Measurements from ENCODE around the gene RPTOR. TPM values are rescaled to one million over a fixed set of nuclear protein-coding genes. Genes with fewer than 3 reads are reported as not detected.

RPTOR gene
- total and polyA plus RNA-seq, 12 donors: 7.9 to 30.3 (median 25.6) TPM

DNA sequence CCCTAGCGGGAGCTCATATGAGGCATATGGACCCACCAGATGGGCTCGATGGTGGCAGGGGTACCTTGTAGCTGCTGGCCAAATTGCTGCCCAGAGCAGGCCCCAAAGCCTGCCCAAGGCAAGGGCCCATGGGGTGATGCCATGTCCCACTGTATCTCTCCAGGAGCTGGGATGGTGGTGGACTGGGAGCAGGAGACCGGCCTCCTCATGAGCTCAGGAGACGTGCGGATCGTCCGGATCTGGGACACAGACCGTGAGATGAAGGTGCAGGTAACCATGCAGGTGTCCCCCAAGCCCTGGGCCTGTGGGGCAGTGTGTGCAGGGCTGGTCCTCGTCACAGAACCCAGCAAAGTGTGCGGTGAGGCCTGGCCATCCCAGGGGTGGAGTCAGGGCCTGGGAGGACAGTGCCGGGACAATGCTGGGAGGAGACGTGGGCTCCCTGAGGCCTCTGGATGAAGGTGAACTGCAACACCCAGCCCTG is 412.9 kb downstream of the RPTOR start:
- TF ChIP-seq, protein P1, sequence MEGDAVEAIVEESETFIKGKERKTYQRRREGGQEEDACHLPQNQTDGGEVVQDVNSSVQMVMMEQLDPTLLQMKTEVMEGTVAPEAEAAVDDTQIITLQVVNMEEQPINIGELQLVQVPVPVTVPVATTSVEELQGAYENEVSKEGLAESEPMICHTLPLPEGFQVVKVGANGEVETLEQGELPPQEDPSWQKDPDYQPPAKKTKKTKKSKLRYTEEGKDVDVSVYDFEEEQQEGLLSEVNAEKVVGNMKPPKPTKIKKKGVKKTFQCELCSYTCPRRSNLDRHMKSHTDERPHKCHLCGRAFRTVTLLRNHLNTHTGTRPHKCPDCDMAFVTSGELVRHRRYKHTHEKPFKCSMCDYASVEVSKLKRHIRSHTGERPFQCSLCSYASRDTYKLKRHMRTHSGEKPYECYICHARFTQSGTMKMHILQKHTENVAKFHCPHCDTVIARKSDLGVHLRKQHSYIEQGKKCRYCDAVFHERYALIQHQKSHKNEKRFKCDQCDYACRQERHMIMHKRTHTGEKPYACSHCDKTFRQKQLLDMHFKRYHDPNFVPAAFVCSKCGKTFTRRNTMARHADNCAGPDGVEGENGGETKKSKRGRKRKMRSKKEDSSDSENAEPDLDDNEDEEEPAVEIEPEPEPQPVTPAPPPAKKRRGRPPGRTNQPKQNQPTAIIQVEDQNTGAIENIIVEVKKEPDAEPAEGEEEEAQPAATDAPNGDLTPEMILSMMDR (IDR thresholded peaks at IDR 0.05): no peak
- intact Hi-C loops (cut with DNase I): no loop called here
- Histone ChIP-seq H3K27ac (no peak overlapping the region), H3K4me3 (no peak overlapping the region), H3K4me1 (peaks cover 14 to 29% (median 22%) of the 10 kb centered on the region in 9 donors), H3K36me3 (peaks cover 0 to 10% (median 0%) of the 10 kb centered on the region in 9 donors), H3K27me3 (no peaks in the 10 kb centered on the region), H3K9me3 (no peaks in the 10 kb centered on the region)
- 96 to 97% methylated on average over 12 of the region's 12 CpGs for WGBS, 2 donors
- ATAC-seq (no peak), DNase-seq (no peak)

GRCh38 chr17:80959330-80960036 is 414.8 kb downstream of the RPTOR start:
- ATAC-seq (peak; percentile 90 to 96 (median 95)), DNase-seq (peak; percentile 86 to 89)
- H3K4me1 ChIP-seq: peaks cover 14 to 29% (median 22%) of the 10 kb centered on the region in 9 donors
- peak overlapping the region in 3 of 10 donors; percentile 1 to 18 (median 9) for H3K4me3 ChIP-seq
- no peaks in the 10 kb centered on the region for H3K27me3 ChIP-seq
- peaks cover 0 to 16% (median 0%) of the 10 kb centered on the region in 9 donors for H3K36me3 ChIP-seq
- no peaks in the 10 kb centered on the region for H3K9me3 ChIP-seq
- peak overlapping the region; percentile 75 to 94 (median 90) for H3K27ac ChIP-seq
- intact Hi-C loops (cut with DNase I): loop anchor here in 1 of 10 donors (5.0 kb wide), 1 partner anchor 522 kb away; no protein-coding TSS in a partner anchor
- 15 to 16% methylated on average over 23 of the region's 23 CpGs for WGBS, 2 donors
- TF ChIP-seq, protein P1 (IDR thresholded peaks at IDR 0.05): peak in 2 of 9 donors; percentile 29 to 34

DNA sequence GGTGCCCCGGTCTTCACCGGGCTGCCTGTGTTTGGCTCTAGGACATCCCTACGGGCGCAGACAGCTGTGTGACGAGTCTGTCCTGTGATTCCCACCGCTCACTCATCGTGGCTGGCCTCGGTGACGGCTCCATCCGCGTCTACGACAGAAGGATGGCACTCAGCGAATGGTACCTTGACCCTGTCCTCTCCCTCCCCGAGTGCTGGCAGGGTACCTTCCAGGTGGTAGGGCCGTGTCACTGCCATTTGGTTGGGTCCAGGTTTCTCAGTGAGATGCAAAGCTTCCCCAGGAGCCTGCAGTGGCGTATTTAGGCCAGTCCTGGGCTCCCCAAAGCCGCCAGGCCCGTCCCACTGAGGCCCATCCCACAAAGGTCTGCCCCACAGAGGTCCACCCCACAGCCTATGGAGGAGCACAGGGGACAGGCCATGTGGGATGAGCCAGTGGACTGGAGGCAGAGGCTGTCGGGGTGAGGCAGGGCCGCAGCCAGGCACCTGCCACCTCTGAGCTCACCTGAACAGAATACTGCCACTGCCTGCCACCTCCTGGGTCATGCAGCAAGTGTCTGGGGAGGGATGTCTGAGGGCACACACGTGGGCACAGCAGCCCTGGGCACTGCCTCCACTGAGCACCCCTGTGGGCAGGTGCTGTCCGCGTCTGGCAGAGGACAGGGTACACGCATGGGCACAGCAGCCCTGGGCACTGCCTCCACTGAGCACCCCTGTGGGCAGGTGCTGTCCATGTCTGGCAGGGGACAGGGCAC is 415.6 kb downstream of the RPTOR start:
- Histone ChIP-seq H3K9me3 (no peaks in the 10 kb centered on the region), H3K27ac (peak overlapping the region; percentile 61 to 94 (median 90)), H3K4me3 (peak overlapping the region in 3 of 10 donors; percentile 1 to 18 (median 9)), H3K4me1 (peaks cover 14 to 29% (median 22%) of the 10 kb centered on the region in 9 donors), H3K36me3 (peaks cover 0 to 23% (median 5%) of the 10 kb centered on the region in 9 donors), H3K27me3 (no peaks in the 10 kb centered on the region)
- intact Hi-C loops (cut with DNase I): loop anchor here in 1 of 10 donors (5.0 kb wide), 1 partner anchor 523 kb away; no protein-coding TSS in a partner anchor
- ATAC-seq: peak in 6 of 8 donors; percentile 14 to 35 (median 26)
- WGBS, 2 donors: 64 to 68% methylated on average over 24 of the region's 24 CpGs
- TF ChIP-seq, protein P1 (IDR thresholded peaks at IDR 0.05): no peak
- DNase-seq: no peak

DNA sequence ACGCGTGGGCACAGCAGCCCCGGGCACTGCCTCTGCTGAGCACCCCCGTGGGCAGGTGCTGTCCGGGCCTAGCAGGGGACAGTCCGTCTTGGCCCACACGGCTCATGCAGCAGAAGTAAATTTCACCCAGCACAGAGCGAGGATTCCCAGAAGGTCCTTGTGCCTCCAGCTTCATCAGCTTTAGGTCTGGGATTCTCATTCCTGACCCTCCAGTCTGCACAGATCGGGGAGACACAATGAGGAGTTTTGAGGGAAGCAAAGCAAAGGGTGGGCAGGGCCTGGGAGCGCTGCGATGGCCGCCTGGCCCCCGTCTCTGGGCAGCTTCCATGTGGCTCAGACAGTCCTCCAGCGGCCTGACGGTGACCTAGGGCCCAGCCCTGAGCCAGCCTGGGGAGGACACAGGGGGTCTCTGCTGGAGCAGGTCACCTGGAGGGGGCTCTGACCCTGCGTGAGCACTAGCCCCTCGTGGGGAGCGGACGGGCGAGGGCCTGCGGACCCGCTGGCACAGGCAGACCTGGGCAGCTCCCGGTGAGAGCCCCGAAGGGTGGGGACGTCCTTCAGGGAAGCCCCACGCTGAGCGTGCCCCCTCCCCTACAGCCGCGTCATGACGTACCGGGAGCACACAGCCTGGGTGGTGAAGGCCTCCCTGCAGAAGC is 416.3 kb downstream of the RPTOR start:
- no peak for DNase-seq
- Histone ChIP-seq H3K27me3 (no peaks in the 10 kb centered on the region), H3K4me3 (no peak overlapping the region), H3K36me3 (peaks cover 0 to 28% (median 6%) of the 10 kb centered on the region in 9 donors), H3K9me3 (no peaks in the 10 kb centered on the region), H3K27ac (peak overlapping the region in 8 of 10 donors; percentile 66 to 94 (median 90)), H3K4me1 (peaks cover 14 to 29% (median 22%) of the 10 kb centered on the region in 9 donors)
- TF ChIP-seq, protein P1 (IDR thresholded peaks at IDR 0.05): no peak
- intact Hi-C loops (cut with DNase I): loop anchor here in 1 of 10 donors (5.0 kb wide), 1 partner anchor 524 kb away; no protein-coding TSS in a partner anchor
- ATAC-seq: no peak
- 95% methylated on average over 31 of the region's 31 CpGs for WGBS, 2 donors
